Stimulated activated CD4-positive, alpha-beta T cell treated with anti-CD3 and anti-CD28 coated beads, Interleukin-2, amount 100 ng/mL, for 4 hours (primary cell): ENCODE data around the gene RBBP6.
"Not testable (repeated sequence)": the region's sequence is repeated elsewhere in the genome, so short reads cannot be mapped to it uniquely, and the experiment has no call there.

Experiments used
- DNase-seq: peaks from one replicate; pipeline ENCODE4 v3.0.0-alpha.2; 2020; ENCODE audit warnings: low read depth

The RBBP6 gene

DNA sequence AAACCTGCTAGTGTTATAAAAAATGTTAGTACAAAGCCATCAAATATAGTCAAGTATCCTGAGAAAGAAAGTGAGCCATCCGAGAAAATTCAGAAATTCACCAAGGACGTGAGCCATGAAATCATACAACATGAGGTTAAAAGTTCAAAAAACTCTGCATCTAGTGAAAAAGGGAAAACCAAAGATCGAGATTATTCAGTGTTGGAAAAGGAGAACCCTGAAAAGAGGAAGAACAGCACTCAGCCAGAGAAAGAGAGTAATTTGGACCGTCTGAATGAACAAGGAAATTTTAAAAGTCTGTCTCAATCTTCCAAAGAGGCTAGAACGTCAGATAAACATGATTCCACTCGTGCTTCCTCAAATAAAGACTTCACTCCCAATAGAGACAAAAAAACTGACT, 31.7 kb downstream of the RBBP6 start:
- no peak for DNase-seq

DNA sequence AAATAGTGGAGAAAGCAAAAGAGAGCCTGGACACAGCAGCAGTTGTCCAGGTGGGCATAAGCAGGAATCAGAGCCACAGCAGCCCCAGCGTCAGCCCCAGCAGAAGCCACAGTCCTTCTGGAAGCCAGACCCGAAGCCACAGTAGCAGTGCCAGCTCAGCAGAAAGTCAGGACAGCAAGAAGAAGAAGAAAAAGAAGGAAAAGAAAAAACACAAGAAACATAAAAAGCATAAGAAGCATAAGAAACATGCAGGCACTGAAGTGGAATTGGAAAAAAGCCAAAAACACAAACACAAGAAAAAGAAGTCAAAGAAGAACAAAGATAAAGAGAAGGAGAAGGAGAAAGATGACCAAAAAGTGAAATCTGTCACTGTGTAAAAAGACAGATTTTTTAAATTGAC, 32.7 kb downstream of the RBBP6 start:
- DNase-seq = no peak

GRCh38 chr16:24573141-24573540, 33.8 kb downstream of the RBBP6 start:
- no peak for DNase-seq

- DNase-seq = not testable (repeated sequence)
Measured at GRCh38 chr16:24574515-24575485, 35.4 kb downstream of the RBBP6 start.

GRCh38 chr16:24575791-24576190, 36.4 kb downstream of the RBBP6 start:
- DNase-seq = not testable (repeated sequence)

GRCh38 chr16:24577167-24577566, 37.8 kb downstream of the RBBP6 start:
- no peak for DNase-seq

GRCh38 chr16:24580665-24581064, 41.3 kb downstream of the RBBP6 start:
- no peak for DNase-seq

GRCh38 chr16:24583494-24583893, 44.1 kb downstream of the RBBP6 start:
- DNase-seq = no peak

DNA sequence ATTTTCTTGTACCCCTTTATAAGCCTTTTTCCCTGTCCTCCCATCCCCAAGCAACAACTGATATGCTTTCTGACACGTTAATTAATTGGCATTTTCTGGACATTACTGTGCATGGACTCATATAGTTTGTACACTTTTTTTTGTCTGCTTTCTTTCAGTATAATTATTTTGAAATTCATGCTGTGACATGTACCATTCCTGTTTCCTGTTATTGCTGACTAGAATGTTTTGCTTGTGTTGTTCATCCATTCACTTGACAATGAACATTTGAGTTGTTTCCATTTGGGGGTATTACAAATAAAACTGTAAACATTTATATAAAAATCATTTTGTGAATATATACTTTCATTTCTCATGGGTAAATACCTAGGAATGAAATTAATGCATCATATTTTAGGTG, 50.6 kb downstream of the RBBP6 start:
- no peak for DNase-seq

- no peak for DNase-seq
Measured at GRCh38 chr16:24598777-24599437, 59.5 kb downstream of the RBBP6 start.

GRCh38 chr16:24609417-24609739, 70.0 kb downstream of the RBBP6 start:
- DNase-seq = no peak

DNA sequence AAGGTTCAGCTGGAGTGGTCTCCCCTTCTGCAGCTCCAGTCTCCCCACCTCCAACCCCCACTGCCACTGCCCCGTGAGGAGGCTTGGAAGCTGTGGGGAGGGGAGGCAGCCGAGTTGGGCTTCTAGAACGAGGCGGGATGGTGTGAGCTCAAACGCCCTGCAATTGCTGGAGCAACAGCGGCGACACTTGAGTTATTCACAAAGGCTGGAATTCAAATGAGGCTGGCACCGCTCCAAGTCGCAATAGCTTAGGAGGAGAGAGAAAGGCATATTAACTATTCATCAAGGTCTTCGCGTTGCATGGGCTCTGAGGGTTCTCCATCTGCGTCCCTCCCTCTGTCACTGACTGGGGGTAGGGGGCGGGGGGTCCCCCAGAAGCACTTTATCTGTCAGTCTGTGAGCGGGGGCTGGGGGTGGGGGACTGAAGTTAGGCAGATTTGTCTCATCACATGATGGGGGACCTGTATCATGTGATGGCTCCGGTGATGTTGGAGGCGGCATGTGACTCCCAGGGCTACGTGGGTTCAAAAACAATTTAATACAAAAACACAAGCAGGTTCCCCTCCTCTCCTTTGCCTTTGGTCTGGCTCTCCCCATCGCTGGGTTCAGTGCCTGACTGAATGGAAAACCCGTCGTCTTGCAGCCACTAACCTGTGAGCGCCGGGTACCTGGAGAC, 70.5 kb downstream of the RBBP6 start:
- DNase-seq = no peak

GRCh38 chr16:24610416-24610755, 71.0 kb downstream of the RBBP6 start:
- no peak for DNase-seq

- DNase-seq = no peak
Measured at GRCh38 chr16:24611310-24611709, 71.9 kb downstream of the RBBP6 start.

GRCh38 chr16:24612656-24613055, 73.3 kb downstream of the RBBP6 start:
- DNase-seq = no peak

GRCh38 chr16:24613267-24613666, 73.9 kb downstream of the RBBP6 start:
- DNase-seq = not testable (repeated sequence)

GRCh38 chr16:24617502-24617901, 78.1 kb downstream of the RBBP6 start:
- DNase-seq = no peak
